ENCODE measurements around the gene BRD1.
"Not testable (repeated sequence)": the region's sequence is repeated elsewhere in the genome, so short reads cannot be mapped to it uniquely, and the experiment has no call there.

The BRD1 gene

GRCh38 chr22:49853981-49854831 is 26.5 kb upstream of the BRD1 start:
- DNase-seq (ENCODE audit: low read depth), result no peak

GRCh38 chr22:49852898-49853894 is 25.5 kb upstream of the BRD1 start, which contains the start of gene ZBED4:
Gene ZBED4, plus strand, starts transcription at chr22:49853844. Its CDS starts 29,819 bp downstream, at chr22:49883663.
- peak; percentile 92 for DNase-seq (ENCODE audit: low read depth)

GRCh38 chr22:49852568-49852897 is 24.9 kb upstream of the BRD1 start:
- DNase-seq (ENCODE audit: low read depth), result not testable (repeated sequence)

GRCh38 chr22:49850959-49851802 is 23.5 kb upstream of the BRD1 start:
- DNase-seq (ENCODE audit: low read depth), result no peak

GRCh38 chr22:49850021-49850911 is 22.6 kb upstream of the BRD1 start:
- no peak for DNase-seq (ENCODE audit: low read depth)

DNA sequence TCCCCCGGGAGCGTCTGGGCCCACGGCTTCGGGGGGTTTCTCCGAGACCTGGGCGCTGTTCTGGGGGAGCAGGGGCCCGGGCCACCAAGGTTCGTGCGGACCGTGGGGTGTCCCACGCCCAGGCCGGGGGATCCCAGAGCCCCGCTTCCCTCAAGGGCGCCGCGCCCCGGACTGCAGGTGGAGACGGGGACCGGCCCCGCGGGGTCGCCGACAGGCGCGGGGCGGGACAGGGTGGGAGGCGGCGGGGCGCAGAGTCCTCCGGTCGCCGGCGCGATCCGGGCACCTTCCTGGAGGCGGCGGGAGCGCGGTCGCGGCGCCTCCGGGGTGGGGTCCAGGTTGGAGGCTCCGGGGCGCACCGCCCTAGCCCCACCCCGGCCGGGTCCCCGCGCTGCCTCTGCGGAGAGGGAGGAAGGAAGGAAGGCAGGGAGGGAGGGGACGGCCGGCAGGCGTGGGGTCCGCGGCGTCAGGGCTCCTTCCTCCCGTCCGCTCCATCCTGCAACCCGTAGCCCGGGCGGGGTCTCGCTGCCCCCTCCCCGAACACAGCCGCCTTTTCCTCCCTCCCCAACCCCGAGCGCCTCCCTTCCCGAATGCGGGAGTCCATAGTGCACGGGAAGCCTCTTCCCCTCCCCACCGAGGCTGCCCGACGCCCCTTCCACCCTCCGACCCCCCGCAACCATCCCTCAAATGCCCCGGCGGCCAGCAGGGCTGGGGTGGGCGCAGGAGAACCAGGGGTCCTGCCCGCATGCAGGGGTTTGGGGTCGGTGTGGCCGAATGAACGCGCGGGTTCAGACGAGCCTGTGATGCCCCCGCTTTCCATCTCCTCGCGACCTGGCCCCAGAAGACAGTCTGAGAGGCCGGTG is 21.7 kb upstream of the BRD1 start:
- DNase-seq (ENCODE audit: low read depth), result no peak

DNA sequence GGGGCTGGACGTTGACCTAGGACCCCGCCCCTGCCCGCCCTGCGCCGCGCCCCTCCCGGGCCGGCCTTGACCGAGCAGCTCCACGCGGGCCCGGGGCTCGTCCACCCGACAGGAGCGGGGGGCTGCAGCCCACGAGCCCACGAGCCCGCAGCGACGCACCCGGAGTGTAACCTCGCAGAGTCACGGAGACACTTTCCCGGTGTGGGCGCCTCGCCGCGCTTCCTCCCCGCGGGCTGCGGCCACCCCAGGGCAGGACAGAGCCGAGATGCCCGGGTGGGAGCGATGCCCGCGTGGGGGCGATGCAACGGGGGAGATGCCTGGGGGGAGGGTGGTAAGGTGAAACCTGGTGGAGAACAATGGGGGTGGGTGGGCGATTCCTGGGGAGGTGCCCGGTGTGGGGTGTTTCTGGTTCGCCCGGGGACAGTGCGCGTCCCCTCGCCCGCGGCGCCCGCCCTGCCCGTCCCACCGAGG is 21.1 kb upstream of the BRD1 start:
- no peak for DNase-seq (ENCODE audit: low read depth)

DNA sequence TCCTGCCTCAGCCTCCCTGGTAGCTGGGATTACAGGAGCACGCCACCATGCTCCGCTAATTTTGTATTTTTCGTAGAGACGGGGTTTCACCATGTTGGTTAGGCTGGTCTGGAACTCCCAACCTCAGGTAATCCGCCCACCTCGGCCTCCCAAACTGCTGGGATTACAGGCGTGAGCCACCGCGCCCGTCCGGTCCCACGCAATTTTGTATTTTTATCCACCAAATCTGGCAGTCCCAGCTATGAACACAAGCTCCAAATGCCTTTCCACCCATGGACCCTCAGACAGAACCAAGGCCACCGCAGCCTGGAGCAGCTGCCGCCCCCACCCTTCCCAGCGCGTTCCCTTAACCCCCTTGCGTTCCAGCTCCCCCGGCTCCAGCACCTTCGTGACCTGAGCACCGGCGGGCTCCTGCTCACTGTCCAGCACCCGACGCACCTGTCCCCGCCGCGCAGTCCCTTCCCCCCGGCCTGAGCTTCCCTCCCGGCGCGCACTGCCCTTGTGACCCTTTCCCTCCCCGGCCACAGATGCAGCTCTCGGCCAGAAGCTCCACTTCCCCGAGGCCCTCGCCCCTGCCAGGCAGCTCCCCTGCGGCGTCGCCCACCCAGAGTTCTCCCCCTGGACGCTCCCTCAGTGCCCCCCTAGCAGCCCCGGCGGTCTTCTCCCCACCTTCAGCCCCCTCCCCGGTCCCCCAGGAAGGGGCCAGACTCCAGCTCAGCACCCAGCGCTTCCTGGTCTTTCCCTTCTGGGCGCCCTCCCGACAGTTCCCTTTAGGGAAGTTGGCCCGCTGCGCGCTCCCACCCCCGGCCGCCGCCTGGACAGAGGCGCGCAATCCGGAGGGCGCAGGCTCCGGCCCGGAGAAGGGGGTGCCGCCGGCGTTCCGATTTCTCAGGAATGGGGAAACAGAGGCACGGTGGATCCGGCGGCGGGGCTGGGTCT is 20.3 kb upstream of the BRD1 start:
- DNase-seq (ENCODE audit: low read depth), result no peak

DNA sequence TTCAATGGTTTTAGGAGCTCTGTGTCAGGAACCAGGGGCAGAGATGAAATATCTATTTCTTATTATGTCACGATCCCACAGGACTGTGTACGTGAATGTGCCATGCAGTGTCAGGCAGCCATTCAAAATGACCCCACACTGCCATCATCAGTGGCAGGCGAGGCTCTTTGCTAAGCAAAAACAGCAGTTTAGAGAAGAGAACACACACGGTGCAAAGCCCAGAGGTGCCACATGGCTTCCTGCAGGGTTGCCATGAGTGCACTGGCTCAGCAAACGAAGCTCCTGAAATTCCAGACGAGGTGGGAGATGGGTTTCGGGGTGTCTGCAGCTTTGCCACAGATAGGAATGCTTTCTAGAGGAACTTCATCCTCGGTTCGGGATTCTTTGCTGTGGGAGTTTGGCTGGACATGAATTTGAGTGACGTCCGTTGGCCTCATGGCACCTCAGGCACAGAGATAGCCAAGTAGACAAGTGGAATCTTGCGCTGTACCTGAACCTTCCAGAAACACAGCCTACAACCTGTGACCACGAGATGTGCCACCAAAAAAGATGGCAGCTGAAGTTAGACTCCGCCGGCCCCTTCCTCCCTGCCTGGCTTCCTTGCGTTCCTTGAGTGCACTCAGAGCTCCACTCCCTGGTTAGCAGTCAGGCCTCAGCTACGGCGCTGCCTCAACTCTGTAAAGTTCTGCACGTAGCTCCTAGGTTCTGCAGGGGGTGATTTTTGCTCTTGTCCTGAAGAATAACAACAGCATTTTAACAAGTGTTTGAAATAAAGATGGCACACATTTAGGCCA is 18.2 kb upstream of the BRD1 start:
- no peak for DNase-seq (ENCODE audit: low read depth)

DNA sequence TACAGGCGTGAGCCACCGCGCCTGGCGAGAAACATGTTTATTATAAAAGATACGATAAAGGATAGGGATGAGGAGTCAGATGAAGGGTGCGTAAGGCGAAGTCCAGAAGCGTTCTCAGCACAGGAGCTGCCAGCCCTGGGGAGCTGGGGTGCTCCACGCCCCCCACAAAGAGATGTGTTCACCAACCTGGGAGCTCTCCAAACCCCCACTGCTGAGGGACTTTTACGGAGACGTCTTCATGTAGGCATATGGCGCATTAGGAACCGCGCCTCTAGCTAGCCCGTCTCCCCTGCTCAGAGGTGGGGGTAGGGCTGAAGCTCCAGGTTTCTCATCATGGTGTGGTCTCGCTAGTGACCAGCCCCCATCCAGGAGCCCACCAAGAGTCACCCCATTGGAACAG is 17.6 kb upstream of the BRD1 start:
- no peak for DNase-seq (ENCODE audit: low read depth)

DNA sequence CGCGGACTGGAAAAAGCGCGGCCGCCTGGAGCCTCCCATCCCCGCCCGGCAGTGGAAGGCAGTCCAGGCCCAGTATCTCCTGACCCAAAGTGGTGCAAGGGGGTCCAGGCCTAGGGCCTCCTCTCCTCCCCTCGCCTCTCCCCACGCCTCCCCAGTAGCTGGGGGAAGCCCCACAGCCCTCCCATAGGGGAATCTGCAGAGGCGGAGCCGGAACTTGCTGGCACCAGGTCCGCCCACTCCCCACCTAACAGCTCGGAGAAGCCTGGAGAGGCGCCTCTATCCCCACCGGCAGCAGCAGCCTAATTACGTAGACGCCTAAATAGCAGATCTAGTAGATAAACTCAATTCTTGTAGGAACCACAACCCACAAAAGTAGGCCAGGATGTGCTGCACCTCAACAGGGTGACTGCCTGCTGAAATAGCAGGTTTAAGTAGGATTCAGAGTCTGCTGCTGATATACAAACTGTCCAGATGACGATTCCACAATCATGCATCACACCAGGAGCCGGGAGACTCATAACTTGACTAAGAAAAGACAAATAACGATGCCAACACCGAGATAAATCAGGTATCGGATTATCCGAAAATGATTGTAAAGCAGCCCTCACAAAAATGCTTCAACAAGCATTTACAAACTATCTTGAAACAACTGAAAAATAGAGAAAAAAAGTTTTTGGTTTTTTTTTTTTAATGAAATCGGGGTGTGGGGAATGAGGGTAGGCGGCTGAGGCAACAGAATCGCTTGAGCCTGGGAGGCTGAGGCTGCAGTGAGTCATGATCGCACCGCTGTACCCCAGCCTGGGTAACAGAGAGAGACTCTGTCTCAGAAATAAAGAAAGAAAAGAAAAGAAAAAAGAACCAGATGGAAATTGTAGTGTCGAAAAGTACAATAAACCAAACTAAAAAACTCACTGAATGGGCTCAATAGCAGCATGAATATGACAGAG is 11.4 kb upstream of the BRD1 start:
- DNase-seq (ENCODE audit: low read depth), result peak; percentile 69

DNA sequence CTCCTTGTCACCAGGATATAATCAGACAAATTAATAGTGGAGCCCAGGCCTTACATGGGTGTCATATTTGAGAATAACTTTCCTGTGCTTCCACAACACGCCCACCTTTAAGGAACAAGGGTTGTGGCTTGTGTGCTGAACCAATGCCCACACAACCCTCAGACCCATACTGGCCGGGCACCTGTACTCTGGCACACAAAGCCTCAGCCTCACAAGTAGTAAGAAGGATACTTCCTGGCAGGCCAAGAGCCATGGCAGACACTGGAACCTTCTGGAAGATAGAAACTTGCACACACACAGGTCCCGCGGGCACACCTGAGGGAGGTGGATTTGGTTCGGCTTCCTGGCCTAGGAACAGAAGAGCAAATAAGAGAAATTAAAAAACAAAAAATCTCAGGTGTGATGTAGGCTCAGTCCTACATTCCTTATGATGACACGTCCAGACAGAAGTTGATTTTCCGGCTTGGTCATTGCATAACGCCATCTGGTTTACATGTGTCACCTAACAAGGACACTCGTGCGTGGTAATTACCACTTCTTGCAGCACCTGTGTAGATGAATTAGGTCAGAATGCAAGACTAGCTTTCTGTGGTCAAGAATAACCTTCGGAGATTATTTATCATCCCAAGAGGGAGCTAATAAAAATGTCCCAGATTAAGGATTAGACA is 5.8 kb upstream of the BRD1 start:
- no peak for DNase-seq (ENCODE audit: low read depth)

DNA sequence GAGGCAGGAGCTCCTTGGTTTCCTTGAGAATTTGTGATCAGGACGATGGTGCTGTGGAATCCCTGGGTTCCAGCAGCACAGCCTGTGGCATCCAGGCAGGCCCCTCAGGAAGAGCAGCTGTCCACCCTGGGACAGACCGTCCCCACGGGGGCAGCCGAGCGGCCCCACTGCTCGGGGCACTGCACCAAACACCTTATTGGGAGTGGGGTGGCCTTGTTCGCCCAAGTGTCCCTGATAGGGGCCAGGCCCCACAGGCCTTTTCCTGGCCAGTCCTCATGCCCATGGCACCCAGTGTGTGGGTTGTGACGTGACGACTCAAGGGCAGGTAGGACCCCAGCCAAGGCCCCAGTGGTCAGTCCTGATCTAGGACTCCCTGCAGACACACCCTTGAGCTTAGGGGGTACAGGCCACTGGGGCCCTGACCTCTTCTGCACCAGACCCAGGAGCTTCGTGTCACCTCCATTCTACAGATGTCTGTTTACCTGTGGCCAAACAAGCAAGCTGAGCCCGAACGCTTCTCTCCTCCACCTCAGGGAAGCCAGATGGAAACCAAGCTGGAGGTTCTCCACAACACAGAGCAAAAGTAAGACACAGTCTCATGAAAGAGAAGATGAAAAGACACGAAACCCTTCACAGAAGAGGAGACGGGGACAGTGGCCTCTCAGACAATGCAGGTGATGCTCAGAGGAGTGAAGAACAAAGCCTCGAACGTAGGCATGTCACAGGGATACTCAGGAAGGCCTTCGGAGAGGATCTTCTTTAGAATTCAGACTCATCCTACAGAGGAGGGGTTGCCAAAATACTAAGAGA is 1.6 kb upstream of the BRD1 start:
- DNase-seq (ENCODE audit: low read depth), result no peak

- DNase-seq (ENCODE audit: low read depth), result no peak
These were observed 909 bp upstream of the BRD1 start for GRCh38 chr22:49828599-49828965.

DNA sequence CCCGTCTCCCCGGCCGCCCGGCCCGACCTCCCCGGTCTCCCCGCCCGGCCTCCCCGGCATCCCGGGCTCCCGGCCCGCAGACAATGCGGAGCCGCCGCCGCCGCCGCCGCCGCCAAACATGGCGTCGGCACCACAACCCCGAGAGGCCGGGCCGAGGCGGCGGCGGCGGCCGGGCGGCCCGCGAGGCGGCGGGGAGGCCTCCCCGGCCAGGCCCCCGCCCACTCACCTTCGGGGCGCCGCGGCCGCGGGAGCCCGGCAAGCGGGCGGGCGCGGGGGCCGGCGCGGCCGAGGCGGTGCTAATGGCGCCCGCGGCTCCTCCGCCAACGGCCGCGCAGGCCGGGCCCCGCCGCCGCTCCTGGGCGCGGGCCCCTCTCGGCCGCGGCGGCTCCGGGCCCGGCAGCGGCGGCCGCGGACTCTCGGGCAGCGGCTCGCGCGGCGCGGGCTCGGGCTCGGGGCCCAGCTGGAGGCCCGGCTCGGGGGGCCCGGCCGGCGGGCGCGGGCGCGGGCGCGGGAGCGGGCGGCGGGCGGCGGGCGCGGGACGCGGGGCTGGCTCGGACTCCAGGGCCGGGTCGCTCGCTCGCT is 311 bp downstream of the BRD1 start:
- no peak for DNase-seq (ENCODE audit: low read depth)
